HG03045 (cell line): ENCODE results near the gene ZBTB34.

Source experiments
- ATAC-seq: cut with Tn5 transposase; IDR thresholded peaks from one replicate; pipeline ENCODE4 v1.9.1; 2021; ENCODE audit warnings: mild to moderate bottlenecking, moderate library complexity; ENCODE audit not compliant: unreplicated experiment

Gene ZBTB34

GRCh38 chr9:126875756-126876510, 15.5 kb downstream of the ZBTB34 start:
- no peak for ATAC-seq

GRCh38 chr9:126876531-126876930, 16.1 kb downstream of the ZBTB34 start:
- ATAC-seq: no peak

- ATAC-seq: no peak
Observed at GRCh38 chr9:126877418-126877817, 17.0 kb downstream of the ZBTB34 start.

GRCh38 chr9:126879288-126879687, 18.8 kb downstream of the ZBTB34 start:
- no peak for ATAC-seq

GRCh38 chr9:126880226-126880946, 19.9 kb downstream of the ZBTB34 start:
- no peak for ATAC-seq

- ATAC-seq: no peak
Observed at GRCh38 chr9:126880947-126881332, 20.5 kb downstream of the ZBTB34 start.

GRCh38 chr9:126882746-126883145, 22.3 kb downstream of the ZBTB34 start:
- no peak for ATAC-seq

- no peak for ATAC-seq
Observed at GRCh38 chr9:126883636-126884035, 23.2 kb downstream of the ZBTB34 start.

- no peak for ATAC-seq
Observed at GRCh38 chr9:126885131-126885641, 24.7 kb downstream of the ZBTB34 start.

GRCh38 chr9:126886034-126886822, 25.8 kb downstream of the ZBTB34 start:
- no peak for ATAC-seq

- no peak for ATAC-seq
Observed at GRCh38 chr9:126886897-126887296, 26.5 kb downstream of the ZBTB34 start.

GRCh38 chr9:126891676-126892075, 31.2 kb downstream of the ZBTB34 start:
- ATAC-seq: no peak

GRCh38 chr9:126893079-126893478, 32.6 kb downstream of the ZBTB34 start:
- ATAC-seq: no peak

GRCh38 chr9:126894052-126894603, 33.7 kb downstream of the ZBTB34 start:
- ATAC-seq: no peak

- ATAC-seq: no peak
Observed at GRCh38 chr9:126902210-126902609, 41.8 kb downstream of the ZBTB34 start.

- no peak for ATAC-seq
Observed at GRCh38 chr9:126904586-126904985, 44.1 kb downstream of the ZBTB34 start.

- no peak for ATAC-seq
Observed at GRCh38 chr9:126906091-126906490, 45.7 kb downstream of the ZBTB34 start.

- no peak for ATAC-seq
Observed at GRCh38 chr9:126907058-126907457, 46.6 kb downstream of the ZBTB34 start.

GRCh38 chr9:126914458-126915280, 54.2 kb downstream of the ZBTB34 start, which contains the start of gene RALGPS1:
TSS of gene RALGPS1 (plus strand) at chr9:126914782. CDS start at chr9:126962290, 47,508 bp downstream.
- peak; percentile 97 for ATAC-seq

GRCh38 chr9:126915281-126915816, 54.9 kb downstream of the ZBTB34 start:
- no peak for ATAC-seq
